Right atrium auricular region (tissue), 2 donors: ENCODE measurements around the gene LBX1. TPM values are rescaled to one million over a fixed set of nuclear protein-coding genes. Genes with fewer than 3 reads are reported as not detected.
"Not testable (repeated sequence)": the region's sequence is repeated elsewhere in the genome, so short reads cannot be mapped to it uniquely, and the experiment has no call there.

Experiments used
- DNase-seq: peaks from one replicate; pipeline ENCODE4 v3.0.0-alpha.2; 2019; ENCODE audit warnings: low spot score
- H3K27ac ChIP-seq, 2 donors: fragments of 200-600 bp; sonication (generic); 1 replicate in 1 of 2; 2 replicates in 1 of 2; pipeline ENCODE4 v1.5.1; 2016 to 2019
- H3K27me3 ChIP-seq, 2 donors: fragments of 200-600 bp; sonication (generic); one replicate each; pipeline versions ENCODE4 v1.5.1 to v1.6.0; 2017 to 2019
- H3K36me3 ChIP-seq: fragments of 200-600 bp; sonication (generic); one replicate; pipeline ENCODE4 v1.5.1; 2016
- H3K4me1 ChIP-seq, 2 donors: fragments of 200-600 bp; sonication (generic); one replicate each; pipeline versions ENCODE4 v1.5.1 to v1.6.0; 2017 to 2019
- H3K4me3 ChIP-seq, 2 donors: fragments of 200-600 bp; sonication (generic); 1 replicate in 1 of 2; 2 replicates in 1 of 2; pipeline ENCODE4 v1.5.1; 2017 to 2019; ENCODE audit warnings: mild to moderate bottlenecking in 1 of 2, moderate library complexity in 1 of 2
- H3K9me3 ChIP-seq, 2 donors: fragments of 200-600 bp; sonication (generic); one replicate each; pipeline ENCODE4 v1.5.1; 2019
- total RNA-seq, 2 donors: library from RNA; depleted of rRNA; stranded (reverse); fragments of >200 nt; gene quantifications; one replicate each; pipeline ENCODE4 v1.1.0, GENCODE V29; 2016
- TF ChIP-seq, protein P1 (sequence below), 2 donors: fragments of 200-600 bp; sonication (generic); IDR thresholded peaks; one replicate each; pipeline ENCODE4 v1.5.1; 2019; ENCODE audit warnings: antibody characterized with exemption in 2 of 2

LBX1 gene
- total RNA-seq, 2 donors from 2014 or later, result not detected

DNA sequence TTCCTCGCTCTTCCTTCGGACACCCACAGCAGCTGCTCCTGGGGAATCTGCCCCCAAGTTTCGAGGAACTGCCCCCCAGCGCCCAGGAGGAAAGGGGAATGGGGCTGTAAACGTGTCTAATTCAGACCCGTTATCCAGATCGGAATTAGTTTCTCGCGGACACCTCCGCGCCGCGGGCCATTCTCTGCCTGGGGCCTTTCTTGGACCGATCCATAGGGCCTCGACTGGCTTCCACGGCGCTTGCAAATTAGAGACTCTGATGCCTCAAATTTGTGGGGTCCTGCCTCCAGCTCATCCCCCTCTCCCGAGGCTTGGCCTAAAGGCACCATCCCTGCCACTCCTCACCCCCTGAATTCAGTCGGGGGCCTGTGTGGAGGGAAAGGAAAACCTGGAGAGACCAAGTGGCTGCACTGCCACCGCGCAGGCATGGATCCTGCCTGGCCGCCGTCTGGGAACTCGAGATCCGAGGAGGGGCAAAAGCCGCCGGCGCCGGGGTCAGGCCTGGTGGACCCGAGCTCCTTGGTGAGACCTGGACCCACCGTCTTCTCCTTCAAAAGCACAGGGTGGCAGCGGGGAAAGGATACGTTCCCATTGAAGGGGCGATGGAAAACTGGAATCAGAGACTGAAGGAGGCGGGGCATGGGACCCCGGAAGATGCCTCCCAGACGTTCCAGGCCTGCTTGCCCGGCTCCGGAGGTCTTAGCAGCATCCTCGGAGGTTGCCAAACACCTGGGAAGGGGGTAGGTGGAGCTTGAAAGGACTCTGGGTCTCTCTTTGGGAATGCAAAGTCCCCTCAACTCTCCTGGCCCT, 13.7 kb downstream of the LBX1 start:
- Histone ChIP-seq H3K9me3 (no peaks in the 10 kb centered on the region), H3K27ac (no peak overlapping the region), H3K27me3 (peaks cover 23 to 57% of the 10 kb centered on the region in 2 donors), H3K4me3 (peak overlapping the region in 1 of 2 donors; percentile 12), H3K36me3 (no peaks in the 10 kb centered on the region), H3K4me1 (peaks cover 0 to 45% of the 10 kb centered on the region in 2 donors)
- TF ChIP-seq, protein P1, sequence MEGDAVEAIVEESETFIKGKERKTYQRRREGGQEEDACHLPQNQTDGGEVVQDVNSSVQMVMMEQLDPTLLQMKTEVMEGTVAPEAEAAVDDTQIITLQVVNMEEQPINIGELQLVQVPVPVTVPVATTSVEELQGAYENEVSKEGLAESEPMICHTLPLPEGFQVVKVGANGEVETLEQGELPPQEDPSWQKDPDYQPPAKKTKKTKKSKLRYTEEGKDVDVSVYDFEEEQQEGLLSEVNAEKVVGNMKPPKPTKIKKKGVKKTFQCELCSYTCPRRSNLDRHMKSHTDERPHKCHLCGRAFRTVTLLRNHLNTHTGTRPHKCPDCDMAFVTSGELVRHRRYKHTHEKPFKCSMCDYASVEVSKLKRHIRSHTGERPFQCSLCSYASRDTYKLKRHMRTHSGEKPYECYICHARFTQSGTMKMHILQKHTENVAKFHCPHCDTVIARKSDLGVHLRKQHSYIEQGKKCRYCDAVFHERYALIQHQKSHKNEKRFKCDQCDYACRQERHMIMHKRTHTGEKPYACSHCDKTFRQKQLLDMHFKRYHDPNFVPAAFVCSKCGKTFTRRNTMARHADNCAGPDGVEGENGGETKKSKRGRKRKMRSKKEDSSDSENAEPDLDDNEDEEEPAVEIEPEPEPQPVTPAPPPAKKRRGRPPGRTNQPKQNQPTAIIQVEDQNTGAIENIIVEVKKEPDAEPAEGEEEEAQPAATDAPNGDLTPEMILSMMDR (IDR thresholded peaks at IDR 0.05), result no peak
- DNase-seq, result no peak

DNA sequence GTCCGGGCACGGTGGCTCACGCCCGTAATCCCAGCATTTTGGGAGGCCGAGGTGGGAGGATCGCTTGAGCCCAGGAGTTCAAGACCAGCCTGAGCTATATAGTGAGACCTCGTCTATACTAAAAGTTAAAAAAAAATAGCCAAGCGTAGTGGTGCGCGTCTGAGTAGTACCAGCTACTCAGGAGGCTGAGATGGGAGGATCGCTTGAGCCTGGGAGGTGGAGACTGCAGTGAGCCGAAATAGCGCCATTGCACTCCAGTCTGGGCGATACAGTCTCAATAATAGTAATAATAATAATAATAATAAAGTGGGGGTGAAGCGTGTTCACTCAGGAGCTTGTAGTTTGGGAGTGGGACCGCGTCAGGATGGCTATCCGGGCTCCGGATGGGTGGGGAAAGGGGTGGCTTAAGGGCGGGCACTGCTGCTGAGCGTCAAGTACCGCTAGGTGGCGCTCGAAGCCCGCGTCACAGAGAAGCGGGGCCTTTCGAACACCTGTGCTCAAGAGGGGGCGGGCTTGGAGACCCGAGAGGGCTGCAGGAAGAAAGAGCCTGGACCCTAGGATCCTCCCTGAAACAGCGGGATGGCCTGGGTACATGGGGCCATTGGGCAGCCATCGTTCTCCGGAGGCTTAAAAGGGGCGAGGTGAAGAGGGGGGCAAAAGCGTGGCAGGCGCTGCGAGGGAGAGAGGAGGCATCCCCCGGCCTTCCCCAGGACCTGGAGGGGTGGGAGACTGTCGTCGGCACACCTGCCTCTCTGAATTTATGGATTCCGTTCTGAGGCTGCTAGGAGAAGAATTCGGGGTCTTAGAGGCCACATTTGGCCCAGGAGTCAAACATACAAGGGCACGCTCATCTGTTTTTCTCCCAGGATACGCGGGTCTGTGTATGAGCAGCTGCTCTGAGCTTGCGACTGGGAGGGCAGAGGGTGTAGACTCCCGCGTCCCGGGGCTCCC, 14.5 kb downstream of the LBX1 start:
- TF ChIP-seq, protein P1 (IDR thresholded peaks at IDR 0.05), result peak; percentile 78 to 90
- H3K4me3 ChIP-seq, result no peak overlapping the region
- DNase-seq, result no peak

DNA sequence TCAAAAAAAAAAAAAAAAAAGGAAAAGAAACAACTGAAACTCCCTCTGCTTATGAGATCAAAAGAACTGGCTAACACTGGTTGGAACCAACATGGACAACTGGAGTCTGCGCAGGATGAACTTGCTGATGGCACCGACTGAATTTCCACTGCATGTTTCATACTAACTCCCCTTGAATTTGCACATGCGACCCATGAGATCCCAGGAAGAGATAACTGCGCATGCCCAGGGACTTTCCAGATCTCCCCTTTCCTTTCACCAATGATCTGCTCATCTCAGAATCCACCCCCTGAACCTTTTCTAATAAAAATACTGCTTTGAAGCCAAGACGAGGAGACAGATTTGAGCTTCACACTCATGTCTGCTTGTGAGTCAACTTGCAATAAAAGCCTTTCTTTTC, 20.7 kb downstream of the LBX1 start:
- no peak for DNase-seq
- Histone ChIP-seq H3K4me3 (no peak overlapping the region), H3K4me1 (no peaks in the 10 kb centered on the region), H3K27ac (no peak overlapping the region), H3K9me3 (peaks cover 0 to 7% of the 10 kb centered on the region in 2 donors), H3K27me3 (no peaks in the 10 kb centered on the region), H3K36me3 (no peaks in the 10 kb centered on the region)
- TF ChIP-seq, protein P1 (IDR thresholded peaks at IDR 0.05), result no peak

More for the DNA sequence above, 14.5 kb downstream of the LBX1 start:
- H3K4me1 ChIP-seq, result peaks cover 0 to 45% of the 10 kb centered on the region in 2 donors
- H3K9me3 ChIP-seq, result no peaks in the 10 kb centered on the region
- H3K27me3 ChIP-seq, result peaks cover 23 to 52% of the 10 kb centered on the region in 2 donors
- no peak overlapping the region for H3K27ac ChIP-seq
- H3K36me3 ChIP-seq, result no peaks in the 10 kb centered on the region

DNA sequence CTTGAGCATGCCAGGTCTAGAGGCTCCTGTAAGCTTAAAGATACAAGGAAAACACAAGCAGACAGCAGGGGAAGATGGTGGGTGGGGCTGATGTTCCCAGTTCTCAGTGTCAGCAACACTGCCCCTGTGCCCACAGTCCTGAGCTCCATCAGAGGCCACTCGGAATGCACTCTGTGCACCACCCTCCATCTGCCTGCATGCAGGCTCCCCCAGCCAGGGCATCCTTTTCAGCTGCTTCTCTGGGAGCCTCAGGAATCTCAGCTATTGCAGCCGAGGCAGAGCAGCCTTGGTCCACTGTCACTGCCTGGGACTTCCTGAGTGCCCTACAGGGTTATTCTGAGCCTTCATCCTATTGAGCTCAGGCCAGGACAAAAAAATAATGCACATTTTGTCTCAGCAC, 22.2 kb downstream of the LBX1 start:
- no peak for DNase-seq
- H3K27me3 ChIP-seq, result no peaks in the 10 kb centered on the region
- no peaks in the 10 kb centered on the region for H3K4me1 ChIP-seq
- no peak overlapping the region for H3K4me3 ChIP-seq
- H3K9me3 ChIP-seq, result peaks cover 0 to 7% of the 10 kb centered on the region in 2 donors
- H3K27ac ChIP-seq, result no peak overlapping the region
- TF ChIP-seq, protein P1 (IDR thresholded peaks at IDR 0.05), result no peak
- no peaks in the 10 kb centered on the region for H3K36me3 ChIP-seq

DNA sequence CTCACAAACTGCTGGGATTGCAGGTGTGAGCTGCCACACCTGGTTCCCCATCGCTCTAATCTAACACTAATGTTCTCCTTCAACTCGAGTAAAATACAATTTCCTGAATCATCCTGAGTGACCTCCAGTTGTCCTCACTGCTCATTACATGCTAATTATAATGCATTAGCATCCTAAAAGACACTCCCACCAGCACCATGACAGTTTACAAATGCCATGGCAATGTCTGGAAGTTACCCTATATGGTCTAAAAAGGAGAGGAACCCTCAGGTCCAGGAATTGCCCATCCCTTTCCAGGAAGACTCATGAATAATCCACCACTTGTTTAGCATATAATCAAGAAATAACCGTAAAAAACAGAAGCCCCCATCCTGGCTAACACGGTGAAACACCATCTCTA, 26.6 kb downstream of the LBX1 start:
- not testable (repeated sequence) for DNase-seq, H3K36me3 ChIP-seq, H3K4me1 ChIP-seq, H3K9me3 ChIP-seq, H3K27ac ChIP-seq, H3K4me3 ChIP-seq, H3K27me3 ChIP-seq

DNA sequence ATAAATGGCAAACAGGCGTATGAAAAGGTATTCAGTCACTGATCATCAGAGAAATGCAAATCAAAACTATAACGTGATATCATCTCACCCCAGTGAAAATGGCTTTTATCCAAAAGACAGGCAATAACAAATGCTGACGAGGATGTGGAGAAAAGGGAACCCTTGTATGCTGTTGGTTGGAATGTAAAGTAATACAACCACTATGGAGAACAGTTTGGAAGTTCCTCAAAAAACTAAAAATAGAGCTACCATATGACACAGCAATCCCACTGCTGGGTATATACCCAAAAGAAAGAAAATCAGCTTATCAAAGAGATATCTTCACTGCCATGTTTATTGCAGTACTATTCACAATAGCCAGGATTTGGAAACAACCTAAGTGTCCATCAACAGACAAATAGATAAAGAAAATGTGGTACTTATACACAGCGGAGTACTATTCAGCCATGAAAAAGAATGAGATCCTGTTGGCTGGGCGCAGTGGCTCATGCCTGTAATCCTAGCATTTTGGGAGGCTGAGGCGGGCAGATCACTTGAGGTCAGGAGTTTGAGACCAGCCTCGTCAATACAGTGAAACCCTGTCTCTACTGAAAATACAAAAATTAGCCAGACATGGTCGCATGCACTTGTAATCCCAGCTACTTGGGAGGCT, 30.8 kb downstream of the LBX1 start:
- H3K9me3 ChIP-seq, H3K27ac ChIP-seq, H3K4me3 ChIP-seq, DNase-seq, H3K36me3 ChIP-seq, H3K27me3 ChIP-seq, H3K4me1 ChIP-seq: not testable (repeated sequence)
